HG02623 (cell line): ENCODE results near the gene KCNJ18.
"Not testable (repeated sequence)": the region's sequence is repeated elsewhere in the genome, so short reads cannot be mapped to it uniquely, and the experiment has no call there.

ENCODE experiments used
- ATAC-seq: cut with Tn5 transposase; IDR thresholded peaks from one replicate; pipeline ENCODE4 v1.9.1; 2021; ENCODE audit warnings: moderate library complexity; ENCODE audit not compliant: unreplicated experiment

KCNJ18 gene

DNA sequence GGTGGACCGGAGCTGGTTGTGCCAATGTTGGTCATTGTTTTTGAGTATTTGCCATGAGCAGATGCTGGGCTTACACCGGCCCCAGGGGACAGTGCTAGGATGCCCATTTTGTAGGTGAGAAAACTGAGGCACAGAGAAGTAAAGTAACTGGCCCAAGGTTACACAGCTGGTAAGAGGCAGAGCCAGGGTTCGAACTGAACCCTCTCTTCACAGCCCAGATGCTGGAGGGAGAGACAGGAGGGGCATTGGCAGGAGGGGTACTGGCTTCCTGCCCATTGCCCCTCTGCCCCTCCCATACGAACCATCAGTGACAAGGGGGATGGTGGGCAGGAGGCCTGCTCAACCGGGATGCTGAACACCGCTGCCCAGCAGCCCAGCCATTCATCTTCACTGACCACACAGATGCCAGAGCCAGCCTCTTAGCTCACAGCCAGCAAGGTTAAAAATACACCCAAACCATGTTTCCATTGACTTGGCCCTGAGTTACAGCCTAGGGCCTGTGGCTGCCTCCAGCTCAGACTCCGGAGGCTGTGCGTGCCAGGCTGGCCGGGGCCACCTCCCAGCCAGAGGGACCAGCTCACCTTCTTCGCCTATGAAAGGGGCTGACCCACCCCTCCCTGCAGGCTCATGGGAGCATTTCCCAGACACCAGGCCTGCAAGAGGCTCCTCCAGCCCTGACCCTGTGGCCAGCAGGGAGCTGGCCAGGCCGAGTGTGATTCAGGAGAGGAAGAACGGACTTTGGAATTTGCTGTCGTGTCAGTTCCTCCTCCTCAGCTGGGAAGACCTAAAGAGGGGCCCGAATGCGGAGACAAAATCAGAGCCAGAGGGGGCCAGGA lies 57.6 kb downstream of the KCNJ18 start:
- not testable (repeated sequence) for ATAC-seq

GRCh38 chr17:21751111-21751510 lies 58.8 kb downstream of the KCNJ18 start:
- not testable (repeated sequence) for ATAC-seq
